ENCODE measurements around the gene PTPRT.

PTPRT gene

GRCh38 chr20:43043887-43044286, 145.8 kb downstream of the PTPRT start:
- Histone ChIP-seq H3K4me2 (ENCODE audit: insufficient read depth, low read length) (no peak overlapping the region), H3K4me1 (ENCODE audit: insufficient read depth, low read length) (no peaks in the 10 kb centered on the region), H3K27me3 (ENCODE audit: insufficient read depth, low read length, poor library complexity) (no peaks in the 10 kb centered on the region), H3K27ac (ENCODE audit: low read length) (no peak overlapping the region), H3K9ac (ENCODE audit: low read depth, low read length) (no peak overlapping the region), H3K36me3 (ENCODE audit: insufficient read depth, low read length) (no peaks in the 10 kb centered on the region), H2AFZ (ENCODE audit: low read depth, low read length) (no peak overlapping the region), H4K20me1 (ENCODE audit: insufficient read depth, low read length) (peaks cover 7% of the 10 kb centered on the region; the same call in 1 of the 2 replicates), H3K79me2 (ENCODE audit: insufficient read depth, low read length) (no peaks in the 10 kb centered on the region), H3K9me3 (ENCODE audit: insufficient read depth, low read length, severe bottlenecking) (no peaks in the 10 kb centered on the region), H3K4me3 (ENCODE audit: low read depth in 1 of 2, low read length in 2 of 2) (no peak overlapping the region)
- DNase-seq (peak; percentile 8), ATAC-seq (ENCODE audit: insufficient read depth, low read depth) (no peak)
- TF ChIP-seq CTCF (IDR thresholded peaks at IDR 0.05; ENCODE audit: borderline replicate concordance, extremely low read depth, low read length, poor library complexity, severe bottlenecking) (no peak), EZH2 (IDR thresholded peaks at IDR 0.05; ENCODE audit: borderline replicate concordance, low read depth, low read length, severe bottlenecking) (no peak)

- no peaks in the 10 kb centered on the region for H3K27me3 ChIP-seq (ENCODE audit: insufficient read depth, low read length, poor library complexity)
- no peak overlapping the region for H3K4me3 ChIP-seq (ENCODE audit: low read depth in 1 of 2, low read length in 2 of 2)
- H3K9ac ChIP-seq (ENCODE audit: low read depth, low read length): no peak overlapping the region
- no peaks in the 10 kb centered on the region for H3K36me3 ChIP-seq (ENCODE audit: insufficient read depth, low read length)
- no peaks in the 10 kb centered on the region for H3K79me2 ChIP-seq (ENCODE audit: insufficient read depth, low read length)
- no peak overlapping the region for H3K4me2 ChIP-seq (ENCODE audit: insufficient read depth, low read length)
- ATAC-seq (ENCODE audit: insufficient read depth, low read depth): peak; percentile 47; the same call in 1 of the 3 replicates
- H3K27ac ChIP-seq (ENCODE audit: low read length): no peak overlapping the region
- no peaks in the 10 kb centered on the region for H3K9me3 ChIP-seq (ENCODE audit: insufficient read depth, low read length, severe bottlenecking)
- no peaks in the 10 kb centered on the region for H3K4me1 ChIP-seq (ENCODE audit: insufficient read depth, low read length)
- no peak for TF ChIP-seq EZH2 (IDR thresholded peaks at IDR 0.05; ENCODE audit: borderline replicate concordance, low read depth, low read length, severe bottlenecking)
- no peak for TF ChIP-seq CTCF (IDR thresholded peaks at IDR 0.05; ENCODE audit: borderline replicate concordance, extremely low read depth, low read length, poor library complexity, severe bottlenecking)
- no peak overlapping the region for H2AFZ ChIP-seq (ENCODE audit: low read depth, low read length)
- H4K20me1 ChIP-seq (ENCODE audit: insufficient read depth, low read length): peaks cover 7% of the 10 kb centered on the region; the same call in 1 of the 2 replicates
- DNase-seq: peak; percentile 58
These were observed 149.3 kb downstream of the PTPRT start for GRCh38 chr20:43040427-43040826.

- TF ChIP-seq CTCF (IDR thresholded peaks at IDR 0.05; ENCODE audit: borderline replicate concordance, extremely low read depth, low read length, poor library complexity, severe bottlenecking) (no peak), EZH2 (IDR thresholded peaks at IDR 0.05; ENCODE audit: borderline replicate concordance, low read depth, low read length, severe bottlenecking) (no peak)
- no peak overlapping the region for H3K27ac ChIP-seq (ENCODE audit: low read length)
- ATAC-seq (ENCODE audit: insufficient read depth, low read depth): no peak
- H4K20me1 ChIP-seq (ENCODE audit: insufficient read depth, low read length): peaks cover 3% of the 10 kb centered on the region; the same call in 1 of the 2 replicates
- DNase-seq: no peak
- no peak overlapping the region for H3K4me3 ChIP-seq (ENCODE audit: low read depth in 1 of 2, low read length in 2 of 2)
- H3K4me2 ChIP-seq (ENCODE audit: insufficient read depth, low read length): no peak overlapping the region
- no peaks in the 10 kb centered on the region for H3K4me1 ChIP-seq (ENCODE audit: insufficient read depth, low read length)
- no peaks in the 10 kb centered on the region for H3K36me3 ChIP-seq (ENCODE audit: insufficient read depth, low read length)
- H3K9me3 ChIP-seq (ENCODE audit: insufficient read depth, low read length, severe bottlenecking): no peaks in the 10 kb centered on the region
- H2AFZ ChIP-seq (ENCODE audit: low read depth, low read length): no peak overlapping the region
- H3K79me2 ChIP-seq (ENCODE audit: insufficient read depth, low read length): no peaks in the 10 kb centered on the region
- no peaks in the 10 kb centered on the region for H3K27me3 ChIP-seq (ENCODE audit: insufficient read depth, low read length, poor library complexity)
- no peak overlapping the region for H3K9ac ChIP-seq (ENCODE audit: low read depth, low read length)
These were observed 151.9 kb downstream of the PTPRT start for GRCh38 chr20:43037605-43038309.
